ENCODE data around the gene NDUFA1.
"Not testable (repeated sequence)": the region's sequence is repeated elsewhere in the genome, so short reads cannot be mapped to it uniquely, and the experiment has no call there.

The NDUFA1 gene

DNA sequence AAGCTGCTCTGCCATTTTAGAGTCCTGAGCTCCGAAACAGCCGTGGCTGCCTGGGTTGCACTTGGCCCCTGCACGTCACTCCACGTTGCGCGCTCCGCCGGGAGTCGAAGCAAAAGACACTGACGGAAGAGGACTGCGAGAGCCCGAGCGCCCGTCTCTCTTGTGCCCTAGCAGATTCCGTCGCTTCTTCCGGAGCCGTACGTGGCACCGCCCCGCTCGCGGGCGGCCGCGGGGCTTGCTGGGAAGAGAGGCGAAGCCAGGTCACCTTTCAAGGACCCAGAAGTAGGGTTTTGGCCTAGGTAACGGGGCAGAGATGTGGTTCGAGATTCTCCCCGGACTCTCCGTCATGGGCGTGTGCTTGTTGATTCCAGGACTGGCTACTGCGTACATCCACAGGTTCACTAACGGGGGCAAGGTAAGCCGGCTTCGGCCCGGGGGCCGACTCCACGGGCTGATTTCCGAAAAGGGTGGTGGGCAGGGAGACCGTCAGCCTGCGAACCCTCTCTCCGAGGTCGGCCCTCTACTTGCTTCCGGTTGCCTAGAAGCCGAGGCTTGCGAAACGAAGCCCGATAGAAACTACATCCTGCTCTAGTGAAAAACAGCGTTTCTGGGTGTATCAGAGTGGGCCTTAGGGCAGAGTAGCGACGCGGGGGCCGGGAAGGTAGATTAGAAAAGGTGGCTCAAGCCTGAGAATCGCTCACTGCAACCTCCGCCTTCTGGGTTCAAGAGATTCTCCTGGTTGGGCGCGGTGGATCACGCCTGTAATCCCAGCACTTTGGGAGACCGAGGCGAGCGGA, at the start of gene NDUFA1, which contains the start of gene RNF113A:
Gene NDUFA1 (plus strand): TSS at position 234 of the 797 bp plus-strand sequence. CDS start 80 bp downstream, at position 314.
Gene RNF113A (minus strand): TSS at position 135 of the 797 bp plus-strand sequence. CDS start 120 bp downstream, at position 15.
- H3K79me2 ChIP-seq (ENCODE audit: control insufficient read depth, low read length): peaks cover 72% of the 10 kb centered on the region

GRCh38 chrX:119824221-119824620, 47.4 kb upstream of the NDUFA1 start:
- not testable (repeated sequence) for H4K20me1 ChIP-seq (ENCODE audit: control insufficient read depth, insufficient read depth, low read depth, low read length); H3K27ac ChIP-seq (ENCODE audit: low read depth, low read length); H3K79me2 ChIP-seq (ENCODE audit: control insufficient read depth, low read length); H3K9me2 ChIP-seq (replicated peaks; ENCODE audit: control insufficient read depth, low read length); H3K4me3 ChIP-seq (ENCODE audit: low read length); H3K4me1 ChIP-seq (ENCODE audit: control insufficient read depth, low read length); H3K36me3 ChIP-seq (ENCODE audit: control insufficient read depth, low read length); H3K9me3 ChIP-seq (ENCODE audit: control insufficient read depth, insufficient read depth, low read length); H3K27me3 ChIP-seq (ENCODE audit: control insufficient read depth, low read length); H3K4me2 ChIP-seq (ENCODE audit: low read length); H3F3A ChIP-seq (ENCODE audit: control insufficient read depth, insufficient read depth)

More for the DNA sequence above, at the start of gene NDUFA1, which contains the start of gene RNF113A:
- Histone ChIP-seq H3K27ac (ENCODE audit: low read depth, low read length) (peak within 1 kb of the TSS; percentile 88), H3K4me3 (ENCODE audit: low read length) (peak within 1 kb of the TSS; percentile 93), H3K9me3 (ENCODE audit: control insufficient read depth, insufficient read depth, low read length) (no peaks in the 10 kb centered on the region), H3F3A (ENCODE audit: control insufficient read depth, insufficient read depth) (no peaks in the 10 kb centered on the region; the same call in 1 of the 2 replicates), H3K36me3 (ENCODE audit: control insufficient read depth, low read length) (peaks cover 31% of the 10 kb centered on the region), H3K9me2 (replicated peaks; ENCODE audit: control insufficient read depth, low read length) (no peaks in the 10 kb centered on the region), H3K4me1 (ENCODE audit: control insufficient read depth, low read length) (peaks cover 9% of the 10 kb centered on the region), H3K4me2 (ENCODE audit: low read length) (peak within 1 kb of the TSS; percentile 83), H4K20me1 (ENCODE audit: control insufficient read depth, insufficient read depth, low read depth, low read length) (no peaks in the 10 kb centered on the region), H3K27me3 (ENCODE audit: control insufficient read depth, low read length) (no peaks in the 10 kb centered on the region)
- TF ChIP-seq EZH2phosphoT487 (IDR thresholded peaks at IDR 0.05; ENCODE audit: borderline replicate concordance, low read length): no peak

GRCh38 chrX:119826399-119826959, 45.2 kb upstream of the NDUFA1 start:
- Histone ChIP-seq H3K9me3 (ENCODE audit: control insufficient read depth, insufficient read depth, low read length) (no peaks in the 10 kb centered on the region), H4K20me1 (ENCODE audit: control insufficient read depth, insufficient read depth, low read depth, low read length) (no peaks in the 10 kb centered on the region), H3K27ac (ENCODE audit: low read depth, low read length) (no peak overlapping the region), H3K4me1 (ENCODE audit: control insufficient read depth, low read length) (no peaks in the 10 kb centered on the region), H3K4me2 (ENCODE audit: low read length) (no peak overlapping the region), H3K36me3 (ENCODE audit: control insufficient read depth, low read length) (peaks cover 3% of the 10 kb centered on the region; the same call in 1 of the 2 replicates), H3K79me2 (ENCODE audit: control insufficient read depth, low read length) (no peaks in the 10 kb centered on the region), H3K9me2 (replicated peaks; ENCODE audit: control insufficient read depth, low read length) (no peaks in the 10 kb centered on the region), H3K4me3 (ENCODE audit: low read length) (no peak overlapping the region), H3F3A (ENCODE audit: control insufficient read depth, insufficient read depth) (no peaks in the 10 kb centered on the region), H3K27me3 (ENCODE audit: control insufficient read depth, low read length) (no peaks in the 10 kb centered on the region)
- TF ChIP-seq, protein P1, sequence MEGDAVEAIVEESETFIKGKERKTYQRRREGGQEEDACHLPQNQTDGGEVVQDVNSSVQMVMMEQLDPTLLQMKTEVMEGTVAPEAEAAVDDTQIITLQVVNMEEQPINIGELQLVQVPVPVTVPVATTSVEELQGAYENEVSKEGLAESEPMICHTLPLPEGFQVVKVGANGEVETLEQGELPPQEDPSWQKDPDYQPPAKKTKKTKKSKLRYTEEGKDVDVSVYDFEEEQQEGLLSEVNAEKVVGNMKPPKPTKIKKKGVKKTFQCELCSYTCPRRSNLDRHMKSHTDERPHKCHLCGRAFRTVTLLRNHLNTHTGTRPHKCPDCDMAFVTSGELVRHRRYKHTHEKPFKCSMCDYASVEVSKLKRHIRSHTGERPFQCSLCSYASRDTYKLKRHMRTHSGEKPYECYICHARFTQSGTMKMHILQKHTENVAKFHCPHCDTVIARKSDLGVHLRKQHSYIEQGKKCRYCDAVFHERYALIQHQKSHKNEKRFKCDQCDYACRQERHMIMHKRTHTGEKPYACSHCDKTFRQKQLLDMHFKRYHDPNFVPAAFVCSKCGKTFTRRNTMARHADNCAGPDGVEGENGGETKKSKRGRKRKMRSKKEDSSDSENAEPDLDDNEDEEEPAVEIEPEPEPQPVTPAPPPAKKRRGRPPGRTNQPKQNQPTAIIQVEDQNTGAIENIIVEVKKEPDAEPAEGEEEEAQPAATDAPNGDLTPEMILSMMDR (IDR thresholded peaks at IDR 0.05; ENCODE audit: low read depth, low read length, poor library complexity, severe bottlenecking): no peak
- TF ChIP-seq EZH2phosphoT487 (IDR thresholded peaks at IDR 0.05; ENCODE audit: borderline replicate concordance, low read length): no peak

DNA sequence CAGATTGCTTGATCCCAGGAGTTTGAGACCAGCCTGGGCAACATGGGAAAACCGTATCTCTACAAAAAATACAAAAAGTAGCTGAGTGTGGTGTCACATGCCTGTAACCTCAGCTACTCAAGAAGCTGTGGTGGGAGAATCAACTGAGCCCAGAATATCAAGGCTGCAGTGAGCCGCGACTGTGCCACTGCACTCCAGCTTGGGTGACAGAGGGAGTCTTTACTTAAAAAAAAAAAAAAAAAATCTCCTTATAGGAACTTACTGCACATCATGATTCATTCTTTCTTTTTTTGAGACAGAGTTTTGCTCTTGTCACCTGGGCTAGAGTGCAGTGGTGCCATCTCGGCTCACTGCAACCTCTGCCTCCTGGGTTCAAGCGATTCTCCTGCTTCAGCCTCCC, 43.2 kb upstream of the NDUFA1 start:
- Histone ChIP-seq H3K36me3 (ENCODE audit: control insufficient read depth, low read length) (peaks cover 6% of the 10 kb centered on the region; the same call in 1 of the 2 replicates), H3K4me1 (ENCODE audit: control insufficient read depth, low read length) (no peaks in the 10 kb centered on the region), H3K9me2 (replicated peaks; ENCODE audit: control insufficient read depth, low read length) (no peaks in the 10 kb centered on the region), H3F3A (ENCODE audit: control insufficient read depth, insufficient read depth) (no peaks in the 10 kb centered on the region), H3K4me3 (ENCODE audit: low read length) (no peak overlapping the region), H3K79me2 (ENCODE audit: control insufficient read depth, low read length) (no peaks in the 10 kb centered on the region), H3K4me2 (ENCODE audit: low read length) (no peak overlapping the region), H4K20me1 (ENCODE audit: control insufficient read depth, insufficient read depth, low read depth, low read length) (no peaks in the 10 kb centered on the region), H3K9me3 (ENCODE audit: control insufficient read depth, insufficient read depth, low read length) (no peaks in the 10 kb centered on the region), H3K27ac (ENCODE audit: low read depth, low read length) (no peak overlapping the region), H3K27me3 (ENCODE audit: control insufficient read depth, low read length) (no peaks in the 10 kb centered on the region)
- TF ChIP-seq, protein P1 (IDR thresholded peaks at IDR 0.05; ENCODE audit: low read depth, low read length, poor library complexity, severe bottlenecking): no peak
- TF ChIP-seq EZH2phosphoT487 (IDR thresholded peaks at IDR 0.05; ENCODE audit: borderline replicate concordance, low read length): no peak
